Iris pigment epithelial cell (primary cell): ENCODE measurements around the gene HDAC7.
A peak's percentile ranks its signal among the peaks of the same experiment; 100 is the strongest.

Experiments
- DNase-seq: peaks from one replicate; pipeline ENCODE4 v3.0.0-alpha.2; 2011; ENCODE audit warnings: low read depth

Gene HDAC7

GRCh38 chr12:47819896-47820630, at the start of gene HDAC7:
Gene HDAC7, minus strand, starts transcription at chr12:47819903. Its CDS starts 118 bp downstream, at chr12:47819785.
- peak; percentile 85 for DNase-seq

GRCh38 chr12:47868552-47869031, 48.9 kb upstream of the HDAC7 start:
- DNase-seq: no peak

- DNase-seq: no peak
These were observed 48.3 kb upstream of the HDAC7 start for GRCh38 chr12:47868041-47868440.

GRCh38 chr12:47867495-47867941, 47.8 kb upstream of the HDAC7 start:
- peak; percentile 93 for DNase-seq

GRCh38 chr12:47864646-47865235, 45.0 kb upstream of the HDAC7 start:
- no peak for DNase-seq

- DNase-seq: no peak
These were observed 44.3 kb upstream of the HDAC7 start for GRCh38 chr12:47863985-47864384.

- no peak for DNase-seq
These were observed 43.8 kb upstream of the HDAC7 start for GRCh38 chr12:47863467-47863866.

- DNase-seq: no peak
These were observed 43.2 kb upstream of the HDAC7 start for GRCh38 chr12:47862881-47863280.

GRCh38 chr12:47862167-47862750, 42.6 kb upstream of the HDAC7 start:
- no peak for DNase-seq

- DNase-seq: no peak
These were observed 41.2 kb upstream of the HDAC7 start for GRCh38 chr12:47860873-47861272.

- DNase-seq: no peak
These were observed 40.7 kb upstream of the HDAC7 start for GRCh38 chr12:47860279-47860841.

- no peak for DNase-seq
These were observed 39.0 kb upstream of the HDAC7 start for GRCh38 chr12:47858511-47859266.

- no peak for DNase-seq
These were observed 37.2 kb upstream of the HDAC7 start for GRCh38 chr12:47856721-47857575.

- no peak for DNase-seq
These were observed 36.4 kb upstream of the HDAC7 start for GRCh38 chr12:47856094-47856493.

GRCh38 chr12:47855502-47855901, 35.8 kb upstream of the HDAC7 start:
- DNase-seq: no peak

- DNase-seq: no peak
These were observed 34.8 kb upstream of the HDAC7 start for GRCh38 chr12:47854531-47854930.

- DNase-seq: no peak
These were observed 32.4 kb upstream of the HDAC7 start for GRCh38 chr12:47852096-47852571.

GRCh38 chr12:47851303-47851952, 31.7 kb upstream of the HDAC7 start:
- DNase-seq: no peak

- DNase-seq: peak; percentile 65
These were observed 30.7 kb upstream of the HDAC7 start for GRCh38 chr12:47850153-47851084.
